Glomerular visceral epithelial cell (primary cell): ENCODE results near the gene PPME1.
"Not testable (repeated sequence)": the region's sequence is repeated elsewhere in the genome, so short reads cannot be mapped to it uniquely, and the experiment has no call there.

ENCODE experiments used
- DNase-seq: peaks from one replicate; pipeline ENCODE4 v3.0.0-alpha.2; 2016; ENCODE audit errors: extremely low spot score

The PPME1 gene

GRCh38 chr11:74170694-74171629 lies at the start of gene PPME1, which contains the start of gene C2CD3:
TSS of gene PPME1 (plus strand) at chr11:74171289. CDS start at chr11:74171422, 133 bp downstream.
TSS of gene C2CD3 (minus strand) at chr11:74171002. CDS start at chr11:74170792, 210 bp downstream.
- DNase-seq = peak; percentile 100

DNA sequence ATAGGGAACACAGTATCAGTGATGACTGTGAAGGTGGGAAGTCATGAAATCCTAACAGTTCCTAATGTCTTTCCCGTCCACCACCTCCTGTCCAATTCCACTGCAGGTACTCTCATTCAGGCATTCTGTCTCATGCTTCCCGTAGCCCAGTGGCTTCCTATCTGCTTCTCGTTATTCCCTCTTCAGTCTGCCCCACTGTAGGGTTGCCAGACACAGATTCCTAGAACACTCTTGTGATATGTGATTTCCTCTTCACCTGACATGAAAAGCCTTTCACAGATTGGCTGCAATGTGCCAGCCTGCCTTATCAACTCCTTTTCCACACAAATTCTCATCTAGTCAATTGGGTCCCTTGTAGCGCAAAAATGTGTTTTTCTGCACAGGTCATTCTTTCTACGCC lies 49.3 kb upstream of the PPME1 start:
- no peak for DNase-seq

- DNase-seq = peak; percentile 18
Observed at GRCh38 chr11:74123008-74123448, 48.1 kb upstream of the PPME1 start.

DNA sequence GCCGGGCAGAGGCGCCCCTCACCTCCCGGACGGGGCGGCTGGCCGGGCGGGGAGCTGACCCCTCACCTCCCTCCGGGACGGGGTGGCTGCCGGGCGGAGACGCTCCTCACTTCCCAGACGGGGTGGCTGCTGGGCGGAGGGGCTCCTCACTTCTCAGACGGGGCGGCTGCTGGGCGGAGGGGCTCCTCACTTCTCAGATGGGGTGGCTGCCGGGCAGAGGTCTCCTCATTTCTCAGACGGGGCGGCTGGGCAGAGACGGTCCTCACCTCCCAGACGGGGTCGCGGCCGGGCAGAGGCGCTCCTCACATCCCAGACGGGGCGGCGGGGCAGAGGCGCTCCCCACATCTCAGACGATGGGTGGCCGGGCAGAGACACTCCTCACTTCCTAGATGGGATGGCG lies 42.0 kb upstream of the PPME1 start:
- DNase-seq = not testable (repeated sequence)

DNA sequence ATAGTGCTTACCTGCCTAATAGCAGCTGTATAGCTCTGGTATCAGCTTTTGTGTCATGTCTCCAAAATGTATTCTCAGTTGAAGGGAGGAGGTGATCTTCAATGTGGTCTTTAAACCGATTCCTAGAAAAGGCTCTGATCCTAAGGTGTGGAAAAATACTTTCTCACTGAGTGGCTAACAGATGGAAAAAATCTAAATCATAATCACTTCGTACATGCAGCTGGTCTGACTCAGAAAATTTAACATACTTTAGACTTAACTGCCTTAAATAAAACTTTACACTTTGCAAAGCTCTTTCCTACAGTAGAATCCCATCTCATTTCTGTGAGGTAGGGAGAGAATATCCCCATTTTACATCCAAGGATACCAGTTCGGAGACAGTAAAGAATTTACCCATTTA lies 38.3 kb upstream of the PPME1 start:
- DNase-seq = no peak

GRCh38 chr11:74133436-74133835 lies 37.7 kb upstream of the PPME1 start:
- no peak for DNase-seq

- DNase-seq = no peak
Observed at GRCh38 chr11:74134661-74135060, 36.4 kb upstream of the PPME1 start.

GRCh38 chr11:74135127-74135840 lies 35.8 kb upstream of the PPME1 start:
- DNase-seq = peak; percentile 82

DNA sequence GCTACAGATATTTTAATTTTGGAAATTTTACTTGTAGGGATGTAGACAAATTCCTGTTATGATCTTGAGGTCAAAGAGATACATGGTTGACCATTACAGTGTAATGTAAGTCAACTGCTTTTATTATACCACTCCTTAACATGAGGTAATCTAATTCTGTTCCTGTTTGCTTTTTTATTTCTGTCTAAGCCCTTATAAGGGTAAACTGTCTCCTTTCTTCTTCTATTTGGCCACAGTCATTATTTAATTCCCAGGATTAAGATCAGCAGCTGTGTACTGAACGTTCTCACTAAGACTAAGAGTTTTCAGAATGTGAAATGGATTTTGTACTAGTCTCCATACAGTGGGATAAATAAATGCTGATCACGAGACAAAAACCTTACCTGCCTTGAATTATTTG lies 33.1 kb upstream of the PPME1 start:
- DNase-seq = peak; percentile 16

DNA sequence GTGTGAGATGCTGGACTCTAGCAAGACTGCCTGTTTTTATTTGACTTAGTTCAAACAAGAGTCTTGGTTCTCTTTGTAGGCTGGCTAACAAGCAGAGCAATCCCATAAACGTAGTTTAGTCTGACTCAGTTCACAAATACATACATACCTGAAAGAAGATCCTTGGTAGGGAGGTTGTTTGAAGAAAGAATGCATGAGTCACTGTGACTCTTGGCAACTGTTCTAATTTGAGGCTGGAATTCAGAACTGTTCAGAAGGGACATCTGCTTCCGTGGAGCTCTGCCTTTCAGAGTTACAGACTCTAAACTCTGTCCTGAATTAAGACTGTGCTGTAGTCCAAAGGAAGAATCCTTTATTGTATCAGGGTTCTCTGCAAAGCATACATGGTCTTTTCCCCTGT lies 32.5 kb upstream of the PPME1 start:
- peak; percentile 88 for DNase-seq

GRCh38 chr11:74139151-74139918 lies 31.8 kb upstream of the PPME1 start:
- DNase-seq = peak; percentile 33

DNA sequence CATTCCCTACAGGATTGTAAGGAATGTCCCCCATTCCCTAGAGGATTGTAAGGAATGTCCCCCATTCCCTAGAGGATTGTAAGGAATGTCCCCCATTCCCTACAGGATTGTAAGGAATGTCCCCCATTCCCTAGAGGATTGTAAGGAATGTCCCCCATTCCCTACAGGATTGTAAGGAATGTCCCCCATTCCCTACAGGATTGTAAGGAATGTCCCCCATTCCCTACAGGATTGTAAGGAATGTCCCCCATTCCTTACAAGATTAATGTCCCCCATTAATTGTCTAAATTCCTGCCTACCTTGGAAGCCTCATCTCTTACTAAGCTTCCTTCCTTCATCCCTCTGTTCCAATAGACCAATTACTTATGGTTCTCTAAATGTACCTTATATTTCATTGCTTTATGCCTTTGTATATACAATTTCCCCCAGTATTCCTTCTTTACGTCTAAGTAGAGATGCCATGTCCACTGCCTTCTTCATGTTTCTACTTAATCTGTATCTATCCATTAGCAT lies 31.1 kb upstream of the PPME1 start:
- not testable (repeated sequence) for DNase-seq

GRCh38 chr11:74141241-74141695 lies 29.8 kb upstream of the PPME1 start:
- no peak for DNase-seq

DNA sequence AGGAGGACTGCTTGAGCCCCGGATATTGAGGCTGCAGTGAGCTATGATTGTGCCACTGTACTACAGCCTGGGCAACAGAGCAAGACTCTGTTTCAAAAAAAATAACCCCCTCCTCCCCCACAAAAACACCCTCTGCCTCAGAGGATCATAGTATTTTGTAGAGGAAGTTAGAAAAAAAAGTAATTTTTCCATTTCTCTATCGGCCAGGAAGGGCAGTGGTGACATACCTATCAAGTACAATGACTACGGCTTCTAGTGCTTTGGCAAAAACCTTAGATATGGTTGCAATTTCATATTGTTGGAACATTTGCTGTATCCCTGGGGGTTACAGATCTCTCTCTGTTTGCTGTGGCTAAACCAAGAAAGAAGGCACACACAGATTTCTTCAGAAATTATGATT lies 29.2 kb upstream of the PPME1 start:
- no peak for DNase-seq

DNA sequence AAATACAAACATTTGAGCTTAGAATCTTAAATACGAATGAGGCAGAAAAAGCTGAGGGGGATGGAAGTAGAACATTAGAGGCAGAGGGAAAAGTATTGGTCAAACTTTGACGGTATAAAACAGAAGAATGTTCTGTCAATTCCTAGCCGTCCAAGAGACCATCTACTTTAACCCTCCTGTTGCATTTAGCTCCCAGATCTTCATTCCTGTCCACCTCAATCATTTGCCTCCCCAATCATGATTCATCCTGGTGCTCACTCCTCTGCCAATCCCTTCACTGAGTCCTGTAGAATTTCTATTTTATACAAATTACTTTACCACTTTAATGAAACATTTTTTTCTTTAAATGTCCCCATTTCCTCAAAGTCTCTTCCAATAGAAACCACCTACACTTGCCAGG lies 28.5 kb upstream of the PPME1 start:
- DNase-seq = peak; percentile 50

DNA sequence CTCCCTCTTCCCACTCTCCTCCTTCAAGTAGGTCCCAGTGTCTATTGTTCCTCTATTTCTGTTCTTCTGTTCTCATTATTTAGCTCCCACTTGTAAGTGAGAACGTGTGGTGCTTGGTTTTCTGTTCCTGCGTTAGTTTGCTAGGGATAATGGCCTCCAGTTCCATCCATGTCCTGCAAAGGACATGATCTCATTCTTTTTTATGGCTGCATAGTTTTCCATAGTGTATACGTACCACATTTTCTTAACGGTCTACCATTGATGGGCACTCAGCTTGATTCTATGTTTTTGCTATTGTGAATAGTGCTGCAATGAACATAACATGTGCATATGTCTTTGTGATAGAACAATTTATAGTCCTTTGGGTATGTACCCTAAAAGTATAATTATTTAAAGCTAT lies 26.5 kb upstream of the PPME1 start:
- no peak for DNase-seq

DNA sequence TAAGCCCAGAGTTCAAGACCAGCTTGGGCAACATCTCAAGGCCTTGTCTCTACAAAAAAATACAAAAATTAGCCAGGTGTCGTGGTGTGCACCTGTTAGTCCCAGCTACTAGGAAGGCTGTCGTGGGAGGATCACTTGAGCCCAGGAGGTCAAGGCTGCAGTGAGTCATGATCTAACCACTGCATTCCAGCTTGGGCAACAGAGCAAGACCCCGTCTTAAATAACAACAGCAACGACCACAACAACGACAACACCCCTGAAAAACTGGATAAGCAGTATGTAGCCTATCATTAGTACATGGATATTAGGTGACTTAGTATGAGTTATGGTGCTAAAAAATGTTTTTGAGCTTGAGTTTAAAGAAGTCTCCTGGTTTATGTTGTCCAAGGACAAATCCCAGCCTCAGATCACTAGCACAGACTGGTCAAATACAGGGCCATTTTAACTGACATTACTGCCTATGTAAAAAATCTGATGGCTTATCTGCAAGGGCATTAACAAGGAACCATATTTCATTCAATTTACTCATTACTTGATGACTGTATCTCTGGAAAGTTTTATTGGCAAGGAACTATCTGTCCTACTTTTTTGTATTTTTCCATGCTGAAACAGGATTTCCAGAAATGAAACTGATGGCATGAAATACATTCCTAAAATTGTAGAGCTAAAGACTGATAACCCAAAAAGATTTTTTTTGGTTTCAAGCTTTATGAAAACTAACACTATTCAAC lies 23.7 kb upstream of the PPME1 start:
- peak; percentile 79 for DNase-seq

- DNase-seq = no peak
Observed at GRCh38 chr11:74153224-74153623, 17.9 kb upstream of the PPME1 start.

DNA sequence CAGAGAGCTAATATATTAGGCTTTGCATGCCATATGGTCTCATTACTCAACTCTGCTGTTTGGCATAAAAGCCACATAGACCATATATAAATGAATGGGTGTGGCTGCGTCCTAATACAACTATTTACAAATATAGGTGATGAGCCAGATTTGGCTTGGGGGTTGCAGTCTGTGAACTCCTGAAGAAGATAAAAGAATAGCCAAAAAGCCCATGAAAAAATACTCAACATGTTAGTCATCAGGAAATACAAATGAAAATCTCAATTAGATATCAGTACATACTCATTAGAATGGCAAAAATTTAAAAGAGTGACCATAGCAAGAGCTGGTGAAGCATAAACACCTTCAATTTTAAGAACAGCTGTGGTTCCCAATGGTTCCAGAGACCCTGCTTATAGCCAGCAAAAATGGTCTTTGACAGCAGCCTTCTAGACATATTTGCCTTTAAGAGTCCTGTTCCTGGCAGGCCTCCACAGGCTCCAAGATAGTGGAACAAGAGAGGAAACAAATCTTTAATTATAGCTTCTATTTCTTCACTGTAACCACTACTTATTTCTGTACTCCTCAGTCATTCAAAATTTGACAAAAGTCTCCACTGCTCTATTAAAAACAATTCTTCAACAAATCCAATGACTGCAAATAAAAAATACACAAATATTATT lies 16.3 kb upstream of the PPME1 start:
- DNase-seq = no peak

DNA sequence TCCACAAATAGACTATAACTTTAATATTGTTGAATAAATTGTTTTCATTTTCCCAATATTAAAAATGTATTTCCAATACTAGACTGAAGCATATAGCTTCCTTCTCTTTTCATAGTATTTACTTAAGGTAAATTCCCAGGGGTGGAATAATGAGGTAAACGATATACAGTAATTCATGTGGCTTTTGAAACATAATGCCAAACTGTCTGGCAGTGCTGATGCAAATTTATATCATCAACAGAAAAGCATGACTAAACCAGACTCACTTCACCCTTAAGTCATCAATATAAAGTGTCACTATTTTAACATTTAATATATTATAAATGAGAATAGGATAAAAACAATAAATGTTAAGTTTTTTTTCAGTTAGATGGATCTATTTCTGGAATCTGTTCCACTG lies 13.9 kb upstream of the PPME1 start:
- DNase-seq = no peak
